ENCODE data around the gene AKNA. TPM values are rescaled to one million over a fixed set of nuclear protein-coding genes. Genes with fewer than 3 reads are reported as not detected.

The AKNA gene
- total RNA-seq, 2 experiments from 2014 or later: 61.4 to 203 TPM

DNA sequence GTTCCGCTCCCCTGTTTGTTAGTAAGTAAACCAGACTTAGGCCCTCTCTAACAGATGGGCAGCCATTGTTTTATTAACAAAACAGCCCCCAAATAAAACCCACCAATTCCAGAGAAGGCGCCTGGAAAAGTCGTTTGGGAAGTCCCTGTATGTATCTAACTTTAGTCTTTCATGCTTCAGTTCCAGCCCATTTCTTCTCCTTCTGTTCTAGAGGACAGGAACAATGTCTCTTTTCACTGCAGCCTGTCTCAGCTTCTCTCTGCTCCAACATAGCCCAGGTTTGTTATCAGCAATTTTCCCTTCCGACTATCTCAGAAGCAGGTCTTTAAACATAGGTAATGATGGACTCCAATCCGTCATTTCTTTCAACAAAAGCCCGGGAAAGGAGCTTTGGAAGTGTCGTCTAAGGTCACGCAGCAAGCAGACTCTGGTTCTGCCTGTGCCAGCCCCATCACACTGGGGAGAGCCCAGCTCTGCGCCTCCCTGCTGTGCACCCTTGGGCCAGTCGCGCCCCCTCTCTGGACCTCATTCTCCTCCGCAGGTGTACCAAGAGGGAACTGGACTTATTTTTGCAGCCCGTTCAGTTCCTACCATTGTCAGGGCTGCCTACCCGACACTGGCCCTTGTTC lies 9.6 kb upstream of the AKNA start:
- CTCF ChIA-PET (ENCODE audit: unreplicated experiment): interaction anchor here (0.5 to 1.8 kb wide), 6 partner anchors 9 to 32 kb away, joined by 3 to 7 read pairs (median 4); partner anchors contain the start of gene AKNA
- intact Hi-C loops (cut with micrococcal nuclease; ENCODE audit: unreplicated experiment): loop anchor here (1.0 to 5.0 kb wide), 2 partner anchors 12 to 210 kb away; no protein-coding TSS in a partner anchor
- H3K9me2 ChIP-seq (ENCODE audit: insufficient read depth, low read length): no peaks in the 10 kb centered on the region
- peaks cover 47% of the 10 kb centered on the region for H3K79me2 ChIP-seq (ENCODE audit: insufficient read depth, low read depth, low read length)
- H3K27ac ChIP-seq (ENCODE audit: low read depth, low read length, poor library complexity, severe bottlenecking): peak overlapping the region; percentile 97
- peaks cover 32% of the 10 kb centered on the region; the same call in 1 of the 2 replicates for H3K36me3 ChIP-seq (ENCODE audit: insufficient read depth, low read length)
- no TSS peak for BruUV-seq (replicated peaks)
- no peaks in the 10 kb centered on the region for H3K9me3 ChIP-seq (ENCODE audit: low read length)
- peak overlapping the region; percentile 76 for H3K4me3 ChIP-seq (ENCODE audit: low read depth, low read length, poor library complexity, severe bottlenecking)
- POLR2A ChIA-PET: interaction anchor here (0.8 to 2.0 kb wide), 9 partner anchors 9 to 531 kb away, joined by 3 to 15 read pairs (median 3); partner anchors contain the start of genes AKNA and ATP6V1G1
- no peak for DNase-seq (ENCODE audit: low spot score)
- TF ChIP-seq, protein P1, sequence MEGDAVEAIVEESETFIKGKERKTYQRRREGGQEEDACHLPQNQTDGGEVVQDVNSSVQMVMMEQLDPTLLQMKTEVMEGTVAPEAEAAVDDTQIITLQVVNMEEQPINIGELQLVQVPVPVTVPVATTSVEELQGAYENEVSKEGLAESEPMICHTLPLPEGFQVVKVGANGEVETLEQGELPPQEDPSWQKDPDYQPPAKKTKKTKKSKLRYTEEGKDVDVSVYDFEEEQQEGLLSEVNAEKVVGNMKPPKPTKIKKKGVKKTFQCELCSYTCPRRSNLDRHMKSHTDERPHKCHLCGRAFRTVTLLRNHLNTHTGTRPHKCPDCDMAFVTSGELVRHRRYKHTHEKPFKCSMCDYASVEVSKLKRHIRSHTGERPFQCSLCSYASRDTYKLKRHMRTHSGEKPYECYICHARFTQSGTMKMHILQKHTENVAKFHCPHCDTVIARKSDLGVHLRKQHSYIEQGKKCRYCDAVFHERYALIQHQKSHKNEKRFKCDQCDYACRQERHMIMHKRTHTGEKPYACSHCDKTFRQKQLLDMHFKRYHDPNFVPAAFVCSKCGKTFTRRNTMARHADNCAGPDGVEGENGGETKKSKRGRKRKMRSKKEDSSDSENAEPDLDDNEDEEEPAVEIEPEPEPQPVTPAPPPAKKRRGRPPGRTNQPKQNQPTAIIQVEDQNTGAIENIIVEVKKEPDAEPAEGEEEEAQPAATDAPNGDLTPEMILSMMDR (conservative IDR thresholded peaks at IDR 0.05; ENCODE audit: low read length): no peak
- TF ChIP-seq EZH2phosphoT487 (IDR thresholded peaks at IDR 0.05; ENCODE audit: borderline replicate concordance, low read depth, low read length): no peak
- peaks cover 63% of the 10 kb centered on the region for H3K4me1 ChIP-seq (ENCODE audit: insufficient read depth, low read length, poor library complexity, severe bottlenecking)
- H3K4me2 ChIP-seq (ENCODE audit: low read length): peak overlapping the region; percentile 89
- no peaks in the 10 kb centered on the region for H4K20me1 ChIP-seq (ENCODE audit: insufficient read depth, low read length)
- H2AFZ ChIP-seq (ENCODE audit: low read length): no peak overlapping the region

GRCh38 chr9:114396558-114397218 lies 8.9 kb upstream of the AKNA start:
- Histone ChIP-seq H3K9me2 (ENCODE audit: insufficient read depth, low read length) (no peaks in the 10 kb centered on the region), H3K27ac (ENCODE audit: low read depth, low read length, poor library complexity, severe bottlenecking) (peak overlapping the region; percentile 97), H3K79me2 (ENCODE audit: insufficient read depth, low read depth, low read length) (peaks cover 54% of the 10 kb centered on the region), H3K4me3 (ENCODE audit: low read depth, low read length, poor library complexity, severe bottlenecking) (peak overlapping the region; percentile 76), H3K4me2 (ENCODE audit: low read length) (peak overlapping the region; percentile 89), H3K36me3 (ENCODE audit: insufficient read depth, low read length) (peaks cover 36% of the 10 kb centered on the region; the same call in 1 of the 2 replicates), H2AFZ (ENCODE audit: low read length) (no peak overlapping the region), H4K20me1 (ENCODE audit: insufficient read depth, low read length) (no peaks in the 10 kb centered on the region), H3K4me1 (ENCODE audit: insufficient read depth, low read length, poor library complexity, severe bottlenecking) (peaks cover 69% of the 10 kb centered on the region), H3K9me3 (ENCODE audit: low read length) (no peaks in the 10 kb centered on the region)
- CTCF ChIA-PET (ENCODE audit: unreplicated experiment): interaction anchor here (0.7 to 1.9 kb wide), 5 partner anchors 9 to 32 kb away, joined by 3 to 8 read pairs (median 4); partner anchors contain the start of gene AKNA
- no peak for TF ChIP-seq EZH2phosphoT487 (IDR thresholded peaks at IDR 0.05; ENCODE audit: borderline replicate concordance, low read depth, low read length)
- TF ChIP-seq, protein P1 (conservative IDR thresholded peaks at IDR 0.05; ENCODE audit: low read length): no peak
- POLR2A ChIA-PET: interaction anchor here (1.0 to 4.1 kb wide), 14 partner anchors 9 to 532 kb away, joined by 3 to 40 read pairs (median 4); partner anchors contain the start of genes AKNA and ATP6V1G1
- DNase-seq (ENCODE audit: low spot score): peak; percentile 56
- no TSS peak for BruUV-seq (replicated peaks)
- intact Hi-C loops (cut with micrococcal nuclease; ENCODE audit: unreplicated experiment): loop anchor here (1.0 to 5.0 kb wide), 2 partner anchors 11 to 211 kb away; no protein-coding TSS in a partner anchor
